Aorta (tissue), 5 donors: Measurements from ENCODE around the gene TPRA1. TPM values are rescaled to one million over a fixed set of nuclear protein-coding genes. Genes with fewer than 3 reads are reported as not detected.
"Not testable (repeated sequence)": the region's sequence is repeated elsewhere in the genome, so short reads cannot be mapped to it uniquely, and the experiment has no call there.

Experiments
- ATAC-seq: fragments of 200-7000 bp; cut with Tn5 transposase; one replicate; pipeline ENCODE4 v1.9.1; 2022; ENCODE audit warnings: moderate library complexity; ENCODE audit not compliant: low FRiP score
- DNase-seq, 2 donors: peaks; one replicate each; pipeline ENCODE4 v3.0.0-alpha.2; 2020
- H3K27ac ChIP-seq, 2 donors: one replicate each; pipeline ENCODE4 v1.5.1; 2013; ENCODE audit warnings: low read length in 2 of 2, mild to moderate bottlenecking in 2 of 2, moderate library complexity in 2 of 2, control low read depth in 1 of 2, inconsistent platforms in 1 of 2, low read depth in 1 of 2
- H3K27me3 ChIP-seq, 2 donors: one replicate each; pipeline ENCODE4 v1.6.1; 2013; ENCODE audit warnings: control low read depth in 1 of 2, low read length in 1 of 2, mild to moderate bottlenecking in 1 of 2, moderate library complexity in 1 of 2; ENCODE audit not compliant: insufficient read depth in 2 of 2, control insufficient read depth in 1 of 2
- H3K36me3 ChIP-seq, 2 donors: one replicate each; pipeline ENCODE4 v1.6.1; 2013; ENCODE audit warnings: control low read depth in 1 of 2, low read length in 1 of 2, mild to moderate bottlenecking in 1 of 2; ENCODE audit not compliant: insufficient read depth in 2 of 2, control insufficient read depth in 1 of 2
- H3K4me1 ChIP-seq, 2 donors: one replicate each; pipeline ENCODE4 v1.6.1; 2013; ENCODE audit warnings: low read length in 2 of 2, control low read depth in 1 of 2, mild to moderate bottlenecking in 1 of 2, moderate library complexity in 1 of 2; ENCODE audit not compliant: insufficient read depth in 2 of 2, control insufficient read depth in 1 of 2
- H3K4me3 ChIP-seq, 2 donors: one replicate each; pipeline ENCODE4 v1.5.1; 2013; ENCODE audit warnings: low read length in 2 of 2, control low read depth in 1 of 2, mild to moderate bottlenecking in 1 of 2
- H3K9me3 ChIP-seq: one replicate; pipeline ENCODE4 v1.6.1; 2013; ENCODE audit warnings: mild to moderate bottlenecking, low read length; ENCODE audit not compliant: control insufficient read depth
- WGBS, 2 donors: extraction: QIAGEN DNeasy Blood & Tissue Kit; methylation state at CpG; one replicate each; pipeline ENCODE4 v1.1.7; 2013; 5-methylcytosine and 5-hydroxymethylcytosine counted together
- intact Hi-C, 2 donors: fragments of 100-400 bp; cut with DNase I; formaldehyde crosslinking; loops; one replicate each; pipeline versions ENCODE4 v1.14.2 to v1.15.0; 2022
- polyA plus RNA-seq, 2 donors: library from polyadenylated mRNA; stranded (reverse); fragments of 200-250 nt; gene quantifications; one replicate each; pipeline ENCODE4 v1.2.3, GENCODE V29; 2013
- total RNA-seq, 2 donors: library from RNA; stranded (reverse); fragmentation: NEBNext Ultra II Directional; extraction: Animal tissue kit (Norgen Biotek cat#: 25700); gene quantifications; one replicate each; pipeline ENCODE4 v1.2.1, GENCODE V29; 2021
- donor health status: healthy with polysubstance abuse.
- donor health status: Bipolar disorder and iron deficiency.
- donor health status: DM: no; HTN: no; CAD: no.
- donor health status: DM: no; HTN: no; CAD: no.
- donor health status: DM: yes; HTN: yes; CAD: no.

TPRA1 gene
- total and polyA plus RNA-seq, 4 donors = 7.8 to 45.2 (median 24.3) TPM

- ATAC-seq (no peak), DNase-seq (no peak)
- intact Hi-C loops = no loop called here
These were observed 54.4 kb downstream of the TPRA1 start for GRCh38 chr3:127535901-127536829.

GRCh38 chr3:127535106-127535785 lies 55.3 kb downstream of the TPRA1 start:
- H3K27me3 ChIP-seq = no peaks in the 10 kb centered on the region
- no peak overlapping the region for H3K4me3 ChIP-seq
- H3K27ac ChIP-seq = no peak overlapping the region
- DNase-seq (no peak), ATAC-seq (no peak)
- H3K36me3 ChIP-seq = no peaks in the 10 kb centered on the region
- H3K9me3 ChIP-seq = no peaks in the 10 kb centered on the region
- no peaks in the 10 kb centered on the region for H3K4me1 ChIP-seq
- intact Hi-C loops = no loop called here
- WGBS, 2 donors = 94 to 96% methylated on average over 12 of the region's 12 CpGs

More at GRCh38 chr3:127535901-127536829, 54.4 kb downstream of the TPRA1 start:
- no peaks in the 10 kb centered on the region for H3K4me1 ChIP-seq
- no peak overlapping the region for H3K27ac ChIP-seq
- H3K36me3 ChIP-seq = no peaks in the 10 kb centered on the region
- 89 to 91% methylated on average over 18 of the region's 18 CpGs for WGBS, 2 donors
- no peak overlapping the region for H3K4me3 ChIP-seq
- H3K9me3 ChIP-seq = no peaks in the 10 kb centered on the region
- no peaks in the 10 kb centered on the region for H3K27me3 ChIP-seq

- intact Hi-C loops = no loop called here
- ATAC-seq (no peak), DNase-seq (no peak)
- 92 to 93% methylated on average over 11 of the region's 11 CpGs for WGBS, 2 donors
- peaks cover 0 to under 1% of the 10 kb centered on the region in 2 donors for H3K4me1 ChIP-seq
- no peak overlapping the region for H3K4me3 ChIP-seq
- no peak overlapping the region for H3K27ac ChIP-seq
- H3K9me3 ChIP-seq = no peaks in the 10 kb centered on the region
- H3K36me3 ChIP-seq = no peaks in the 10 kb centered on the region
- no peaks in the 10 kb centered on the region for H3K27me3 ChIP-seq
These were observed 56.0 kb downstream of the TPRA1 start for GRCh38 chr3:127534564-127534963.

GRCh38 chr3:127534161-127534451 lies 56.4 kb downstream of the TPRA1 start:
- 85 to 87% methylated on average over 2 of the region's 2 CpGs for WGBS, 2 donors
- Histone ChIP-seq H3K9me3 (no peaks in the 10 kb centered on the region), H3K27me3 (no peaks in the 10 kb centered on the region), H3K27ac (no peak overlapping the region), H3K36me3 (no peaks in the 10 kb centered on the region), H3K4me1 (peaks cover 0 to 3% of the 10 kb centered on the region in 2 donors), H3K4me3 (no peak overlapping the region)
- DNase-seq (no peak), ATAC-seq (no peak)
- intact Hi-C loops = no loop called here

- no peaks in the 10 kb centered on the region for H3K36me3 ChIP-seq
- H3K9me3 ChIP-seq = no peaks in the 10 kb centered on the region
- no peaks in the 10 kb centered on the region for H3K27me3 ChIP-seq
- no peak overlapping the region for H3K4me3 ChIP-seq
- no peak for DNase-seq
- WGBS, 2 donors = 95 to 96% methylated on average over 7 of the region's 7 CpGs
- intact Hi-C loops = no loop called here
- peaks cover 0 to 3% of the 10 kb centered on the region in 2 donors for H3K4me1 ChIP-seq
- no peak overlapping the region for H3K27ac ChIP-seq
- ATAC-seq = no peak
These were observed 57.9 kb downstream of the TPRA1 start for GRCh38 chr3:127532561-127533203.

- ATAC-seq (no peak), DNase-seq (no peak)
- H3K27me3 ChIP-seq = no peaks in the 10 kb centered on the region
- H3K27ac ChIP-seq = no peak overlapping the region
- intact Hi-C loops = no loop called here
- no peak overlapping the region for H3K4me3 ChIP-seq
- 95 to 96% methylated on average over 2 of the region's 2 CpGs for WGBS, 2 donors
- H3K9me3 ChIP-seq = no peaks in the 10 kb centered on the region
- H3K36me3 ChIP-seq = no peaks in the 10 kb centered on the region
- H3K4me1 ChIP-seq = peaks cover 0 to 3% of the 10 kb centered on the region in 2 donors
These were observed 58.7 kb downstream of the TPRA1 start for GRCh38 chr3:127531821-127532220.

GRCh38 chr3:127530863-127531262 lies 59.7 kb downstream of the TPRA1 start:
- 89 to 90% methylated on average over 7 of the region's 7 CpGs for WGBS, 2 donors
- intact Hi-C loops = not testable (repeated sequence)

GRCh38 chr3:127529346-127530188 lies 61.0 kb downstream of the TPRA1 start:
- Histone ChIP-seq H3K27me3 (no peaks in the 10 kb centered on the region), H3K27ac (no peak overlapping the region), H3K4me3 (no peak overlapping the region), H3K9me3 (no peaks in the 10 kb centered on the region), H3K4me1 (peaks cover 0 to 3% of the 10 kb centered on the region in 2 donors), H3K36me3 (no peaks in the 10 kb centered on the region)
- no peak for ATAC-seq
- intact Hi-C loops = no loop called here
- 51 to 56% methylated on average over 9 of the region's 9 CpGs for WGBS, 2 donors
- DNase-seq = no peak

More at GRCh38 chr3:127530863-127531262, 59.7 kb downstream of the TPRA1 start:
- H3K4me1 ChIP-seq, H3K27me3 ChIP-seq, DNase-seq, H3K9me3 ChIP-seq, H3K4me3 ChIP-seq, H3K27ac ChIP-seq, ATAC-seq, H3K36me3 ChIP-seq: not testable (repeated sequence)
